Esophagus squamous epithelium (tissue), 5 donors: ENCODE measurements around the gene MRGPRD. TPM values are rescaled to one million over a fixed set of nuclear protein-coding genes. Genes with fewer than 3 reads are reported as not detected.
"Not testable (repeated sequence)": the region's sequence is repeated elsewhere in the genome, so short reads cannot be mapped to it uniquely, and the experiment has no call there.

Experiments
- DNase-seq: peaks from one replicate; lab custom pipeline; 2025; lab: John Stamatoyannopoulos, UW
- H3K27ac ChIP-seq, 4 donors: fragments of 200-600 bp; sonication (generic); one replicate each; pipeline ENCODE4 v1.5.1; 2016 to 2019; ENCODE audit warnings: mild to moderate bottlenecking in 1 of 4
- H3K27me3 ChIP-seq, 4 donors: fragments of 200-600 bp; sonication (generic); 1 replicate in 3 of 4; 2 replicates in 1 of 4; pipeline versions ENCODE4 v1.5.1 to v1.6.0; 2017 to 2021; ENCODE audit warnings: antibody characterized with exemption in 1 of 4
- H3K36me3 ChIP-seq, 3 donors: fragments of 200-600 bp; sonication (generic); one replicate each; pipeline ENCODE4 v1.5.1; 2016 to 2019
- H3K4me1 ChIP-seq, 3 donors: fragments of 200-600 bp; sonication (generic); one replicate each; pipeline ENCODE4 v1.5.1; 2017 to 2019
- H3K4me3 ChIP-seq, 4 donors: fragments of 200-600 bp; sonication (generic); 1 replicate in 3 of 4; 2 replicates in 1 of 4; pipeline ENCODE4 v1.5.1; 2016 to 2019; ENCODE audit warnings: mild to moderate bottlenecking in 2 of 4, moderate library complexity in 1 of 4
- H3K9me3 ChIP-seq, 3 donors: fragments of 200-600 bp; sonication (generic); one replicate each; pipeline ENCODE4 v1.5.1; 2016 to 2019
- CTCF ChIP-seq, 6 experiments: fragments of 450-650 bp in 4 of 6; fragments of 200-600 bp in 2 of 6; sonication (generic) in 2 of 6; IDR thresholded peaks; one replicate each; pipeline ENCODE4 v1.5.1; 2016 to 2019; ENCODE audit warnings: antibody characterized with exemption in 6 of 6, mild to moderate bottlenecking in 4 of 6, moderate library complexity in 4 of 6
- POLR2A ChIP-seq, 4 donors: fragments of 450-650 bp; IDR thresholded peaks; one replicate each; pipeline ENCODE4 v1.6.1; 2017; ENCODE audit warnings: antibody characterized with exemption in 4 of 4, mild to moderate bottlenecking in 4 of 4, moderate library complexity in 3 of 4
- WGBS, 2 donors: methylation state at CpG; one replicate each; pipeline ENCODE4 v1.1.5; 2018; 5-methylcytosine and 5-hydroxymethylcytosine counted together
- intact Hi-C: fragments of 100-400 bp; cut with DNase I; formaldehyde crosslinking; loops from one replicate; pipeline ENCODE4 v1.15.0; 2022
- total RNA-seq, 4 donors: library from RNA; depleted of rRNA; stranded (reverse); fragments of >200 nt; gene quantifications; one replicate each; pipeline ENCODE4 v1.1.0, GENCODE V29; 2016
- donor health status: DM: yes; HTN: yes; CAD: no.

MRGPRD gene
- total RNA-seq, 4 donors from 2014 or later = not detected

GRCh38 chr11:69001243-69002081 lies 20.7 kb upstream of the MRGPRD start:
- no peak for DNase-seq
- Histone ChIP-seq H3K4me1 (peaks cover 5 to 87% (median 62%) of the 10 kb centered on the region in 3 donors), H3K9me3 (no peaks in the 10 kb centered on the region), H3K27me3 (no peaks in the 10 kb centered on the region), H3K4me3 (peak overlapping the region in 1 of 4 donors; percentile 2), H3K36me3 (peaks cover 0 to 28% (median 3%) of the 10 kb centered on the region in 3 donors), H3K27ac (peak overlapping the region; percentile 60 to 93 (median 88))
- intact Hi-C loops = no loop called here
- WGBS, 2 donors = 56 to 68% methylated on average over 9 to 10 of the region's 23 CpGs
- no peak for TF ChIP-seq POLR2A (IDR thresholded peaks at IDR 0.05)
- TF ChIP-seq CTCF (IDR thresholded peaks at IDR 0.05) = no peak

- no peak for DNase-seq
- peaks cover 5 to 82% (median 58%) of the 10 kb centered on the region in 3 donors for H3K4me1 ChIP-seq
- intact Hi-C loops = no loop called here
- H3K9me3 ChIP-seq = no peaks in the 10 kb centered on the region
- H3K36me3 ChIP-seq = peaks cover 0 to 24% (median 3%) of the 10 kb centered on the region in 3 donors
- 15 to 20% methylated on average over 4 to 8 of the region's 8 CpGs for WGBS, 2 donors
- H3K4me3 ChIP-seq = peak overlapping the region in 1 of 4 donors; percentile 2
- H3K27ac ChIP-seq = peak overlapping the region; percentile 65 to 93 (median 88)
- peak in 4 of 6 experiments; percentile 50 to 75 (median 57) for TF ChIP-seq CTCF (IDR thresholded peaks at IDR 0.05)
- TF ChIP-seq POLR2A (IDR thresholded peaks at IDR 0.05) = no peak
- no peaks in the 10 kb centered on the region for H3K27me3 ChIP-seq
Measured at GRCh38 chr11:69000831-69001242, 20.1 kb upstream of the MRGPRD start.

- peaks cover 0 to 20% (median 3%) of the 10 kb centered on the region in 3 donors for H3K36me3 ChIP-seq
- DNase-seq = no peak
- H3K4me1 ChIP-seq = peaks cover 5 to 77% (median 58%) of the 10 kb centered on the region in 3 donors
- no peak overlapping the region for H3K4me3 ChIP-seq
- no peaks in the 10 kb centered on the region for H3K27me3 ChIP-seq
- H3K27ac ChIP-seq = peak overlapping the region; percentile 65 to 93 (median 88)
- TF ChIP-seq POLR2A (IDR thresholded peaks at IDR 0.05) = no peak
- no peak for TF ChIP-seq CTCF (IDR thresholded peaks at IDR 0.05)
- intact Hi-C loops = no loop called here
- no peaks in the 10 kb centered on the region for H3K9me3 ChIP-seq
- 47 to 62% methylated on average over 5 of the region's 5 CpGs for WGBS, 2 donors
Measured at GRCh38 chr11:69000391-69000790, 19.6 kb upstream of the MRGPRD start.

- Histone ChIP-seq H3K4me1 (peaks cover 5 to 72% (median 58%) of the 10 kb centered on the region in 3 donors), H3K36me3 (peaks cover 0 to 15% (median 3%) of the 10 kb centered on the region in 3 donors), H3K27ac (peak overlapping the region; percentile 65 to 93 (median 88))
- H3K4me3 ChIP-seq, H3K9me3 ChIP-seq, H3K27me3 ChIP-seq, intact Hi-C loops, DNase-seq: not testable (repeated sequence)
- 72 to 78% methylated on average over 8 to 11 of the region's 12 CpGs for WGBS, 2 donors
Measured at GRCh38 chr11:68999748-69000355, 19.1 kb upstream of the MRGPRD start.

GRCh38 chr11:68999093-68999747 lies 18.4 kb upstream of the MRGPRD start:
- H3K36me3 ChIP-seq = peaks cover 0 to 9% (median 3%) of the 10 kb centered on the region in 3 donors
- peaks cover 5 to 66% (median 56%) of the 10 kb centered on the region in 3 donors for H3K4me1 ChIP-seq
- intact Hi-C loops = no loop called here
- no peak for TF ChIP-seq CTCF (IDR thresholded peaks at IDR 0.05)
- TF ChIP-seq POLR2A (IDR thresholded peaks at IDR 0.05) = no peak
- WGBS, 2 donors = 74 to 84% methylated on average over 8 of the region's 8 CpGs
- peaks cover 0 to 3% (median 0%) of the 10 kb centered on the region in 4 donors for H3K27me3 ChIP-seq
- no peaks in the 10 kb centered on the region for H3K9me3 ChIP-seq
- peak overlapping the region; percentile 65 to 93 (median 88) for H3K27ac ChIP-seq
- H3K4me3 ChIP-seq = no peak overlapping the region
- DNase-seq = no peak
